Stimulated activated naive CD8-positive, alpha-beta T cell treated with anti-CD3 and anti-CD28 coated beads, Interleukin-15, Interleukin-2, amounts not matched to agents 100 ng/mL and 50 ng/mL, for 24 hours (primary cell): Measurements from ENCODE around the gene TCP11L2.

Experiments used
- H3K27ac Mint-ChIP-seq: one replicate; pipeline ENCODE4 v1.8.0; 2021; ENCODE audit warnings: mild to moderate bottlenecking, mixed read lengths
- H3K27me3 Mint-ChIP-seq: one replicate; pipeline ENCODE4 v1.8.0; 2021; ENCODE audit warnings: mixed read lengths
- H3K36me3 Mint-ChIP-seq: one replicate; pipeline ENCODE4 v1.8.0; 2021; ENCODE audit warnings: low read depth, mixed read lengths
- H3K4me1 Mint-ChIP-seq: one replicate; pipeline ENCODE4 v1.8.0; 2021; ENCODE audit warnings: low read depth, mixed read lengths
- H3K4me3 Mint-ChIP-seq: one replicate; pipeline ENCODE4 v1.8.0; 2021; ENCODE audit warnings: mild to moderate bottlenecking, mixed read lengths
- H3K9me3 Mint-ChIP-seq: one replicate; pipeline ENCODE4 v1.8.0; 2021; ENCODE audit warnings: mixed read lengths

Gene TCP11L2

GRCh38 chr12:106292339-106292738, 10.2 kb upstream of the TCP11L2 start:
- Mint-ChIP-seq H3K4me3 (no peak overlapping the region), H3K27ac (no peak overlapping the region), H3K27me3 (no peaks in the 10 kb centered on the region), H3K36me3 (no peaks in the 10 kb centered on the region), H3K9me3 (no peaks in the 10 kb centered on the region), H3K4me1 (peaks cover 20% of the 10 kb centered on the region)

GRCh38 chr12:106296179-106296877, 6.2 kb upstream of the TCP11L2 start:
- no peaks in the 10 kb centered on the region for H3K36me3 Mint-ChIP-seq
- H3K4me1 Mint-ChIP-seq, result peaks cover 12% of the 10 kb centered on the region
- no peaks in the 10 kb centered on the region for H3K27me3 Mint-ChIP-seq
- no peaks in the 10 kb centered on the region for H3K9me3 Mint-ChIP-seq
- H3K4me3 Mint-ChIP-seq, result no peak overlapping the region
- no peak overlapping the region for H3K27ac Mint-ChIP-seq

GRCh38 chr12:106297075-106297474, 5.5 kb upstream of the TCP11L2 start:
- H3K36me3 Mint-ChIP-seq, result no peaks in the 10 kb centered on the region
- peaks cover 19% of the 10 kb centered on the region for H3K4me1 Mint-ChIP-seq
- no peaks in the 10 kb centered on the region for H3K9me3 Mint-ChIP-seq
- no peaks in the 10 kb centered on the region for H3K27me3 Mint-ChIP-seq
- no peak overlapping the region for H3K4me3 Mint-ChIP-seq
- H3K27ac Mint-ChIP-seq, result no peak overlapping the region

GRCh38 chr12:106297681-106298080, 4.9 kb upstream of the TCP11L2 start:
- H3K27me3 Mint-ChIP-seq, result no peaks in the 10 kb centered on the region
- no peak overlapping the region for H3K4me3 Mint-ChIP-seq
- no peaks in the 10 kb centered on the region for H3K36me3 Mint-ChIP-seq
- H3K4me1 Mint-ChIP-seq, result peaks cover 19% of the 10 kb centered on the region
- H3K27ac Mint-ChIP-seq, result no peak overlapping the region
- H3K9me3 Mint-ChIP-seq, result no peaks in the 10 kb centered on the region

GRCh38 chr12:106299202-106299774, 3.2 kb upstream of the TCP11L2 start:
- H3K9me3 Mint-ChIP-seq, result no peaks in the 10 kb centered on the region
- no peak overlapping the region for H3K4me3 Mint-ChIP-seq
- H3K27ac Mint-ChIP-seq, result no peak overlapping the region
- H3K27me3 Mint-ChIP-seq, result no peaks in the 10 kb centered on the region
- no peaks in the 10 kb centered on the region for H3K36me3 Mint-ChIP-seq
- peaks cover 31% of the 10 kb centered on the region for H3K4me1 Mint-ChIP-seq

- Mint-ChIP-seq H3K9me3 (no peaks in the 10 kb centered on the region), H3K36me3 (no peaks in the 10 kb centered on the region), H3K27ac (peak overlapping the region; percentile 67), H3K4me3 (no peak overlapping the region), H3K27me3 (no peaks in the 10 kb centered on the region), H3K4me1 (peaks cover 46% of the 10 kb centered on the region)
Observed at GRCh38 chr12:106300761-106301160, 1.8 kb upstream of the TCP11L2 start.

GRCh38 chr12:106301241-106301610, 1.3 kb upstream of the TCP11L2 start:
- H3K4me3 Mint-ChIP-seq, result peak overlapping the region; percentile 84
- H3K4me1 Mint-ChIP-seq, result peaks cover 50% of the 10 kb centered on the region

GRCh38 chr12:106301611-106302321, 767 bp upstream of the TCP11L2 start:
- peak overlapping the region; percentile 84 for H3K4me3 Mint-ChIP-seq
- peak overlapping the region; percentile 76 for H3K27ac Mint-ChIP-seq
- peaks cover 56% of the 10 kb centered on the region for H3K4me1 Mint-ChIP-seq
- H3K36me3 Mint-ChIP-seq, result no peaks in the 10 kb centered on the region
- H3K9me3 Mint-ChIP-seq, result no peaks in the 10 kb centered on the region
- H3K27me3 Mint-ChIP-seq, result no peaks in the 10 kb centered on the region

More at GRCh38 chr12:106301241-106301610, 1.3 kb upstream of the TCP11L2 start:
- no peaks in the 10 kb centered on the region for H3K9me3 Mint-ChIP-seq
- H3K27me3 Mint-ChIP-seq, result no peaks in the 10 kb centered on the region
- no peaks in the 10 kb centered on the region for H3K36me3 Mint-ChIP-seq
- H3K27ac Mint-ChIP-seq, result peak overlapping the region; percentile 76

GRCh38 chr12:106303202-106303820, 778 bp downstream of the TCP11L2 start:
- Mint-ChIP-seq H3K4me3 (peak overlapping the region; percentile 89), H3K27ac (peak overlapping the region; percentile 88), H3K27me3 (no peaks in the 10 kb centered on the region), H3K9me3 (no peaks in the 10 kb centered on the region), H3K36me3 (no peaks in the 10 kb centered on the region), H3K4me1 (peaks cover 65% of the 10 kb centered on the region)

GRCh38 chr12:106304001-106304421, 1.5 kb downstream of the TCP11L2 start:
- H3K9me3 Mint-ChIP-seq, result no peaks in the 10 kb centered on the region
- no peaks in the 10 kb centered on the region for H3K27me3 Mint-ChIP-seq
- peak overlapping the region; percentile 83 for H3K27ac Mint-ChIP-seq
- H3K4me1 Mint-ChIP-seq, result peaks cover 72% of the 10 kb centered on the region
- peak overlapping the region; percentile 89 for H3K4me3 Mint-ChIP-seq
- H3K36me3 Mint-ChIP-seq, result no peaks in the 10 kb centered on the region

- H3K9me3 Mint-ChIP-seq, result no peaks in the 10 kb centered on the region
- peak overlapping the region; percentile 10 for H3K27ac Mint-ChIP-seq
- no peaks in the 10 kb centered on the region for H3K36me3 Mint-ChIP-seq
- peaks cover 77% of the 10 kb centered on the region for H3K4me1 Mint-ChIP-seq
- H3K4me3 Mint-ChIP-seq, result no peak overlapping the region
- no peaks in the 10 kb centered on the region for H3K27me3 Mint-ChIP-seq
Observed at GRCh38 chr12:106304797-106305196, 2.3 kb downstream of the TCP11L2 start.

GRCh38 chr12:106305376-106305775, 2.8 kb downstream of the TCP11L2 start:
- peak overlapping the region; percentile 54 for H3K27ac Mint-ChIP-seq
- H3K4me1 Mint-ChIP-seq, result peaks cover 83% of the 10 kb centered on the region
- H3K27me3 Mint-ChIP-seq, result no peaks in the 10 kb centered on the region
- H3K9me3 Mint-ChIP-seq, result no peaks in the 10 kb centered on the region
- H3K36me3 Mint-ChIP-seq, result no peaks in the 10 kb centered on the region
- H3K4me3 Mint-ChIP-seq, result no peak overlapping the region

GRCh38 chr12:106307181-106307580, 4.6 kb downstream of the TCP11L2 start:
- Mint-ChIP-seq H3K27me3 (no peaks in the 10 kb centered on the region), H3K27ac (peak overlapping the region; percentile 77), H3K4me3 (no peak overlapping the region), H3K9me3 (no peaks in the 10 kb centered on the region), H3K36me3 (no peaks in the 10 kb centered on the region), H3K4me1 (peaks cover 80% of the 10 kb centered on the region)

GRCh38 chr12:106308121-106308520, 5.6 kb downstream of the TCP11L2 start:
- Mint-ChIP-seq H3K4me1 (peaks cover 80% of the 10 kb centered on the region), H3K27me3 (no peaks in the 10 kb centered on the region), H3K36me3 (no peaks in the 10 kb centered on the region), H3K9me3 (no peaks in the 10 kb centered on the region), H3K27ac (peak overlapping the region; percentile 77), H3K4me3 (no peak overlapping the region)

GRCh38 chr12:106308611-106309010, 6.1 kb downstream of the TCP11L2 start:
- Mint-ChIP-seq H3K9me3 (no peaks in the 10 kb centered on the region), H3K27me3 (no peaks in the 10 kb centered on the region), H3K36me3 (no peaks in the 10 kb centered on the region), H3K4me3 (no peak overlapping the region), H3K27ac (peak overlapping the region; percentile 77), H3K4me1 (peaks cover 76% of the 10 kb centered on the region)
